HFFc6 (cell line): ENCODE data around the gene KCTD3. TPM values are rescaled to one million over a fixed set of nuclear protein-coding genes. Genes with fewer than 3 reads are reported as not detected.

Source experiments
- DNase-seq: peaks from one replicate; pipeline ENCODE4 v3.0.0-alpha.2; 2018
- H3K27ac Mint-ChIP-seq: 2 replicates; pipeline ENCODE4 v1.8.0; 2020; ENCODE audit warnings: mild to moderate bottlenecking, mixed read lengths
- H3K27me3 Mint-ChIP-seq: 2 replicates; pipeline ENCODE4 v1.8.0; 2021; ENCODE audit warnings: mild to moderate bottlenecking, moderate library complexity, mixed read lengths; ENCODE audit not compliant: insufficient read depth
- H3K36me3 Mint-ChIP-seq: 2 replicates; pipeline ENCODE4 v1.8.0; 2021; ENCODE audit warnings: low read depth, mixed read lengths
- H3K4me1 Mint-ChIP-seq: 2 replicates; pipeline ENCODE4 v1.8.0; 2020; ENCODE audit warnings: low read depth, mixed read lengths
- H3K4me3 Mint-ChIP-seq: 2 replicates; pipeline ENCODE4 v1.8.0; 2020; ENCODE audit warnings: mild to moderate bottlenecking, moderate library complexity, mixed read lengths
- H3K9me3 Mint-ChIP-seq: 2 replicates; pipeline ENCODE4 v1.8.0; 2020; ENCODE audit warnings: mild to moderate bottlenecking, mixed read lengths
- CTCF ChIP-seq: fragments of 200-600 bp; sonication (generic); IDR thresholded peaks from 2 replicates; pipeline ENCODE4 v1.5.0; 2021; ENCODE audit warnings: antibody characterized with exemption, mild to moderate bottlenecking
- total RNA-seq, 6 experiments: library from RNA; stranded (reverse); fragmentation: NEBNext Ultra II Directional; extraction: Animal tissue kit (Norgen Biotek cat#: 25700); gene quantifications; 2 replicates in 1 of 6; 3 replicates in 5 of 6; pipeline ENCODE4 v1.2.3, GENCODE V29; 2021

KCTD3 gene
- total RNA-seq, 6 experiments from 2014 or later, result 27.0 to 33.4 (median 29.4) TPM

- no peak for TF ChIP-seq CTCF
- H3K36me3 Mint-ChIP-seq, result peaks cover 4% of the 10 kb centered on the region; the same call in 1 of the 2 replicates
- peaks cover 12% of the 10 kb centered on the region; the same call in 1 of the 2 replicates for H3K4me1 Mint-ChIP-seq
- peaks cover 7% of the 10 kb centered on the region for H3K9me3 Mint-ChIP-seq
- peaks cover 12% of the 10 kb centered on the region for H3K27me3 Mint-ChIP-seq
- DNase-seq, result no peak
- H3K4me3 Mint-ChIP-seq, result no peak overlapping the region
- no peak overlapping the region for H3K27ac Mint-ChIP-seq
These were observed 36.6 kb upstream of the KCTD3 start for GRCh38 chr1:215530401-215530984.

GRCh38 chr1:215539803-215540570, 27.1 kb upstream of the KCTD3 start:
- H3K4me1 Mint-ChIP-seq, result peaks cover 17% of the 10 kb centered on the region
- TF ChIP-seq CTCF, result no peak
- no peak overlapping the region for H3K27ac Mint-ChIP-seq
- H3K36me3 Mint-ChIP-seq, result peaks cover 13% of the 10 kb centered on the region
- no peak for DNase-seq
- H3K9me3 Mint-ChIP-seq, result peaks cover 24% of the 10 kb centered on the region
- no peak overlapping the region for H3K4me3 Mint-ChIP-seq
- peaks cover 17% of the 10 kb centered on the region for H3K27me3 Mint-ChIP-seq

- no peak for DNase-seq
- no peak for TF ChIP-seq CTCF
- no peak overlapping the region for H3K4me3 Mint-ChIP-seq
- H3K27me3 Mint-ChIP-seq, result peaks cover 8% of the 10 kb centered on the region
- peaks cover 24% of the 10 kb centered on the region for H3K9me3 Mint-ChIP-seq
- peaks cover 17% of the 10 kb centered on the region for H3K4me1 Mint-ChIP-seq
- H3K27ac Mint-ChIP-seq, result no peak overlapping the region
- peaks cover 8% of the 10 kb centered on the region for H3K36me3 Mint-ChIP-seq
These were observed 24.8 kb upstream of the KCTD3 start for GRCh38 chr1:215542301-215542700.

GRCh38 chr1:215543191-215543606, 23.9 kb upstream of the KCTD3 start:
- Mint-ChIP-seq H3K27me3 (peaks cover 8% of the 10 kb centered on the region), H3K4me1 (peaks cover 17% of the 10 kb centered on the region), H3K9me3 (peaks cover 24% of the 10 kb centered on the region), H3K27ac (no peak overlapping the region), H3K36me3 (peaks cover 8% of the 10 kb centered on the region), H3K4me3 (no peak overlapping the region)
- TF ChIP-seq CTCF, result no peak
- DNase-seq, result peak; percentile 28

GRCh38 chr1:215543806-215544205, 23.3 kb upstream of the KCTD3 start:
- Mint-ChIP-seq H3K27me3 (peaks cover 8% of the 10 kb centered on the region), H3K4me1 (peaks cover 17% of the 10 kb centered on the region), H3K27ac (no peak overlapping the region), H3K9me3 (peaks cover 24% of the 10 kb centered on the region), H3K36me3 (peaks cover 8% of the 10 kb centered on the region), H3K4me3 (no peak overlapping the region)
- no peak for TF ChIP-seq CTCF
- no peak for DNase-seq
